ENCODE measurements around the gene AUTS2.

AUTS2 gene

DNA sequence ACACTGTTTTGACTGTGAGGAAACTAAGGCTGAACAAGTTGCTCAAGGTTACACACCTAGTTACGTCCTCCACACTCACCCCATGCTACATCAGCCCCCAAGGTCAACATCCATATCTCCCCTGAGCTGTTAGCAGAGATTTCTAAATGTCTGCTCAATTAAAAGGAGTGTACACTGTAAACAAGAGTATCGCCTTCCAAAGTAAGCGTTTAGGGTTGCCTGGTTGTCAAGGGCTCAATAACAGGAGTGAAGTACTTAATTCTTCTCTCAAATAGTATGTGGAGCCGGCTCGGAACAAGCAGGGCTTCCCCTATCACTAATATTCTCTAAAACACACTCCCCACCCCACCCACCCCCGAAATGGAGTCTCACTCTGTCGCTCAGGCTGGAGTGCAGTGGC is 1120.8 kb downstream of the AUTS2 start:
- TF ChIP-seq, protein P1, sequence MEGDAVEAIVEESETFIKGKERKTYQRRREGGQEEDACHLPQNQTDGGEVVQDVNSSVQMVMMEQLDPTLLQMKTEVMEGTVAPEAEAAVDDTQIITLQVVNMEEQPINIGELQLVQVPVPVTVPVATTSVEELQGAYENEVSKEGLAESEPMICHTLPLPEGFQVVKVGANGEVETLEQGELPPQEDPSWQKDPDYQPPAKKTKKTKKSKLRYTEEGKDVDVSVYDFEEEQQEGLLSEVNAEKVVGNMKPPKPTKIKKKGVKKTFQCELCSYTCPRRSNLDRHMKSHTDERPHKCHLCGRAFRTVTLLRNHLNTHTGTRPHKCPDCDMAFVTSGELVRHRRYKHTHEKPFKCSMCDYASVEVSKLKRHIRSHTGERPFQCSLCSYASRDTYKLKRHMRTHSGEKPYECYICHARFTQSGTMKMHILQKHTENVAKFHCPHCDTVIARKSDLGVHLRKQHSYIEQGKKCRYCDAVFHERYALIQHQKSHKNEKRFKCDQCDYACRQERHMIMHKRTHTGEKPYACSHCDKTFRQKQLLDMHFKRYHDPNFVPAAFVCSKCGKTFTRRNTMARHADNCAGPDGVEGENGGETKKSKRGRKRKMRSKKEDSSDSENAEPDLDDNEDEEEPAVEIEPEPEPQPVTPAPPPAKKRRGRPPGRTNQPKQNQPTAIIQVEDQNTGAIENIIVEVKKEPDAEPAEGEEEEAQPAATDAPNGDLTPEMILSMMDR (conservative IDR thresholded peaks at IDR 0.05; ENCODE audit: low read length), result no peak
- H3K4me3 ChIP-seq (ENCODE audit: low read length), result no peak overlapping the region
- DNase-seq (ENCODE audit: low read depth), result no peak

DNA sequence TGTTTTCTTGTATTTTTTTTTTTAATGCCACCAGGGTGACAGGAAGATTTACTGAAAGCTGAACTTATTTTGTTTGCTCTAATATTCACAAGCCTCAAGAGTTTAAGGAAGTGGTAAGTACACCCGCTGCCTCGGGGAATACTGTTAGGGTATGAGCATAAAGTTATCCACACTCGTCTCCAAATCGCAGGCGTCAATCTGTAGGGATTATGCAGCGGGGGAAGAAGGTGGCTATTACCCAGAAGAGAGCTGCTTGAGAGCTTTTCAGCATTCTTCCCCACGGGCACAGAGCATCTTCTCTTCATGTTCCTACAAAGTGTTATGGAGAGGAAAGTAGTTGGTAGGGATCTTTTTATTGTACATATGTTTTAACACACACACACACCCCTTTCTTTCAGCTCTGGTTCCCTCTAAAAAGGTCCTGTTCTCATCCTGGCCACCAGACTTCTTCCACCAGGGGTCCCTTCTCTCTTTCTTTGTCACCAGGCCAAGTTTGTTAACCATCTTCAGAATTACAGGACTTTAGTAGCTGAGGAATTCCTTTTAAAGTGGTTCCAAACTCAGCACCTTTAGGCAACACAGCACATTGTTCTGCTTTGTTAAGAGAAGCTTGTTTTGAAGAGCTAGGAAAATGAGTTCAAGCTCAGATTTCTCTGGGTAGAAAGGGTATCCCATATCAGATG is 1122.1 kb downstream of the AUTS2 start:
- TF ChIP-seq, protein P1 (conservative IDR thresholded peaks at IDR 0.05; ENCODE audit: low read length), result no peak
- no peak overlapping the region for H3K4me3 ChIP-seq (ENCODE audit: low read length)
- no peak for DNase-seq (ENCODE audit: low read depth)

DNA sequence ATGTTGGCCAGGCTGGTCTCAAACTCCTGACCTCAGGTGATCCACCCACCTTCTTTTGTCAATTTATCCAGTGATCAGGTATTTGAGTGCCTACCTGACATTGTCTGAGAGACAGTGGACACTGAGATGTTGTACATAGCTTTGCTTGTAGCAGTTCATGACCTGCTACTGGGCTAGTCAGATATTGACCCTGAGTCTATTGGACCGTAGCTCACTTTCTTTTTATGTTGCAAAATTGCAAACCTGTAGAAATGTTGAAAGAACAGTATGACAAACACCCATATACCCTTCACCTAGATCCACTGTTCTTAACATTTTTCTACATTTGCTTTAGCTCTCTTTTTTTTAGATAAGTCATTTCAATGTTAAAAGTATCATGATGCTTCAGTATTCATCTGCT is 1123.2 kb downstream of the AUTS2 start:
- no peak overlapping the region for H3K4me3 ChIP-seq (ENCODE audit: low read length)
- no peak for DNase-seq (ENCODE audit: low read depth)
- TF ChIP-seq, protein P1 (conservative IDR thresholded peaks at IDR 0.05; ENCODE audit: low read length), result no peak

DNA sequence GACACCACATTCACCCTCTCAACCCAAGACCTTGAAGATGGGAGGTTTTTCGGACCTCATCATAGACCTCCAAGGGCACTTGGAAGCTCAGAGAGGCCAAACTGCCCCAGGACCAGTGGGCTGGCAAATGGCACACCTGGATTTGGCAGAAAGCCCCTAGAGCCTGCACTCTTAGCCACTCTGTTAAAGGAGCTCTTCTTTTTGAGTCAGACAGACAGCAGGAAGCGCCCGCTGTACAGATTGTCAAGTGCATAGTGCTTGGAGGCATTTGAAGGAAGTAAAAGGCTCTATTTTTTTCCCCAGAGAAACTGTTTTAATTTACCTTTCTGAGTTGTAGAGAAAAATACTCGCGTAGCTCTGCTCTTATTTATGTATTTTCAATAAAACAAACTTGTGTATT is 1125.1 kb downstream of the AUTS2 start:
- no peak overlapping the region for H3K4me3 ChIP-seq (ENCODE audit: low read length)
- TF ChIP-seq, protein P1 (conservative IDR thresholded peaks at IDR 0.05; ENCODE audit: low read length), result no peak
- no peak for DNase-seq (ENCODE audit: low read depth)

DNA sequence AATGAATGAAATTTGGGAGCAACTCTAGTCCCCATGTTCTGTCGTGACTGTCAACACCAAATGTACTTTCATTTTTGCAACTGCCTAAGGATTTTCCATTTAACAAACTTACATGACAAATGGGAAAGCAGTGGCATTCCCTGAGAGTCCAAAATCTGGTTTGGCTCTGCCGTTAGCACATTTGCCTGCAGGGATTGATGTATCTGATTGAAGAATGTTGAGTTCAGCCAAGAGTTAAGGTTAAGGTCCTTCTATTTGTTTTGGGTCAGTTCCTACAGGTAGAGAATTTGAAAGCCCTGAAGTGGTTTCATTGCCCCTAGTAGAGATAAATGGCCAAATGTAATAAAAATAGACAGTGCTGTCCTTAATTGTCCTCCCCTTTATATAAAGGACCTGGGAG is 1127.2 kb downstream of the AUTS2 start:
- H3K4me3 ChIP-seq (ENCODE audit: low read length), result no peak overlapping the region
- no peak for DNase-seq (ENCODE audit: low read depth)

DNA sequence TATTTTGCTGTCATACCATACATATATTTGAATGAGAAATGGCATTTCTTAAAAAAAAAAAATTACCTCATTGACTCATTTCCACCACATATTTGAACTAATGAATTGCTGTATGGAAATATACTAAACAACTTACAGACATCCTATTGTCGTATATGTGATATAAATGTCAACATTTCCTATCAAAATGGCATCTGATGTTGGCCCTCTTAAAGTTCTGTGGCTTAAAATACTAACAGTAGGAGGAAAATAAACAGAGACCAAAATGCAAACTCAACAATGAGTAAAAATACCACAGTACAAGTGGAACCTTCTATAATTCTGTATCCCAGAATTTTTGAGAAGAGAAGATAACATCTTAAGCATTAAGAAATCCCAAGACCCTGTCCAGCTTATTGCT is 1128.0 kb downstream of the AUTS2 start:
- DNase-seq (ENCODE audit: low read depth), result no peak
- TF ChIP-seq, protein P1 (conservative IDR thresholded peaks at IDR 0.05; ENCODE audit: low read length), result no peak
- no peak overlapping the region for H3K4me3 ChIP-seq (ENCODE audit: low read length)

More for the DNA sequence above, 1127.2 kb downstream of the AUTS2 start:
- TF ChIP-seq, protein P1 (conservative IDR thresholded peaks at IDR 0.05; ENCODE audit: low read length), result no peak

DNA sequence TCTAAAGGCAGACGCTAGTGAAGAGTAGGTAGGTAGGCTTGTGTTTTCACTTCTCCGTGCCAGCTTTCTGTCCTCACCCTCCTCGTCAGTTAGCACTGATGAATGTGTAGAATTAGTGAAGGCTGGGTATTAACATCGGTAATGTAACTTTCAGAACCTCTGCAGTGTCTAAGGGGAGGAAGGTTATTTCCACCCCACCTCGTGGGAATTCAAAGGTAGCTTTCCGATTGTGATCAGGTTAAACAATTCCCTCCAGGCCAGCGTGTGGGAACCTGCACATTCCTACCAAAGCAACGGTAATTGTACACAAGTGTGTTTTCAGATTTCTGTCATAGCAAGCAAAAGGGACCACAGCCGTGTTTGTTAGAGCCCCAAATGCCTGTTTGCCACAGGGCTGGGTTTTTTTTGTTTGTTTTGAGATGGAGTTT is 1128.7 kb downstream of the AUTS2 start:
- TF ChIP-seq, protein P1 (conservative IDR thresholded peaks at IDR 0.05; ENCODE audit: low read length), result no peak
- H3K4me3 ChIP-seq (ENCODE audit: low read length), result no peak overlapping the region
- DNase-seq (ENCODE audit: low read depth), result no peak

Data from AG10803 (cell line).